SK-N-SH (cell line): Measurements from ENCODE around the gene ZNF480. TPM values are rescaled to one million over a fixed set of nuclear protein-coding genes. Genes with fewer than 3 reads are reported as not detected.

Experiments used
- CTCF ChIA-PET: fragments of 300-600, 350-600 bp; formaldehyde crosslinking; extraction: SDS; loops from one replicate; lab custom pipeline; 2021; lab: Yijun Ruan, JAX
- POLR2A ChIA-PET: fragments of 350-600 bp; sonication (Branson Sonifier 250); formaldehyde crosslinking; extraction: SDS; loops from one replicate; lab custom pipeline; 2020; ENCODE audit warnings: antibody characterized with exemption, inconsistent platforms; lab: Yijun Ruan, JAX
- DNase-seq: peaks from one replicate; pipeline ENCODE4 v3.0.0; 2012
- H2AFZ ChIP-seq: fragments of 200-600 bp; sonication (generic); 2 replicates; pipeline ENCODE4 v1.8.1; 2016; ENCODE audit warnings: antibody characterized with exemption, mild to moderate bottlenecking, low read depth
- H3F3A ChIP-seq: fragments of 200-600 bp; sonication (generic); replicated peaks from 2 replicates; pipeline ENCODE3; 2016; ENCODE audit warnings: antibody characterized with exemption, mild to moderate bottlenecking; ENCODE audit not compliant: insufficient read depth
- H3K27ac ChIP-seq, 2 experiments: fragments of 200-500 bp in 1 of 2; fragments of 200-600 bp in 1 of 2; sonication (Bioruptor generic) in 1 of 2; sonication (generic), shearing (Covaris generic) in 1 of 2; 2 replicates each; pipeline versions ENCODE4 v1.5.1 to v1.6.1; 2014 to 2016; ENCODE audit warnings: low read depth in 2 of 2, inconsistent platforms in 1 of 2, low read length in 1 of 2, mild to moderate bottlenecking in 1 of 2, mixed read lengths in 1 of 2
- H3K27me3 ChIP-seq: fragments of 200-600 bp; sonication (generic), shearing (Covaris generic); 2 replicates; pipeline ENCODE4 v1.6.1; 2016; ENCODE audit warnings: mixed run types; ENCODE audit not compliant: insufficient read depth
- H3K36me3 ChIP-seq, 2 experiments: fragments of 200-500 bp in 1 of 2; fragments of 200-600 bp in 1 of 2; sonication (Bioruptor generic) in 1 of 2; sonication (generic) in 1 of 2; replicated peaks in 1 of 2; 2 replicates each; pipeline versions ENCODE3 to v1.5.1; 2014 to 2016; ENCODE audit warnings: low read length in 1 of 2, mild to moderate bottlenecking in 1 of 2; ENCODE audit not compliant: insufficient read depth in 2 of 2, control insufficient read depth in 1 of 2
- H3K4me1 ChIP-seq, 2 experiments: fragments of 200-500 bp in 1 of 2; fragments of 200-600 bp in 1 of 2; sonication (Bioruptor generic) in 1 of 2; sonication (generic), shearing (Covaris generic) in 1 of 2; 2 replicates each; pipeline versions ENCODE4 v1.5.1 to v1.6.1; 2014 to 2016; ENCODE audit warnings: low read depth in 1 of 2, low read length in 1 of 2, mixed run types in 1 of 2; ENCODE audit not compliant: insufficient read depth in 2 of 2, control insufficient read depth in 1 of 2
- H3K4me2 ChIP-seq: fragments of 200-600 bp; sonication (generic), shearing (Covaris generic); 2 replicates; pipeline ENCODE4 v1.6.1; 2017; ENCODE audit warnings: mixed run types
- H3K4me3 ChIP-seq, 2 experiments: fragments of 200-500 bp in 1 of 2; fragments of 200-600 bp in 1 of 2; sonication (Bioruptor generic) in 1 of 2; sonication (generic), shearing (Covaris generic) in 1 of 2; 2 replicates each; pipeline versions ENCODE4 v1.5.1 to v1.8.1; 2014 to 2016; ENCODE audit warnings: low read depth in 2 of 2, inconsistent platforms in 1 of 2, low read length in 1 of 2, mild to moderate bottlenecking in 1 of 2, mixed read lengths in 1 of 2, moderate library complexity in 1 of 2
- H3K79me2 ChIP-seq: fragments of 200-600 bp; sonication (generic); 2 replicates; pipeline ENCODE4 v1.8.1; 2017; ENCODE audit warnings: mild to moderate bottlenecking; ENCODE audit not compliant: insufficient read depth
- H3K9ac ChIP-seq: fragments of 200-600 bp; sonication (generic); 2 replicates; pipeline ENCODE4 v1.6.1; 2017; ENCODE audit warnings: mixed run types
- H3K9me2 ChIP-seq: fragments of 200-600 bp; sonication (generic); 2 replicates; pipeline ENCODE4 v1.6.1; 2017; ENCODE audit warnings: mixed run types
- H3K9me3 ChIP-seq: fragments of 200-600 bp; sonication (generic); 2 replicates; pipeline ENCODE4 v1.6.1; 2017; ENCODE audit warnings: mixed run types, mild to moderate bottlenecking, moderate library complexity
- H4K20me1 ChIP-seq: fragments of 200-600 bp; sonication (generic); 2 replicates; pipeline ENCODE4 v1.6.1; 2017; ENCODE audit warnings: mild to moderate bottlenecking, mixed run types; ENCODE audit not compliant: insufficient read depth
- CHD2 ChIP-seq: fragments of 150-350 bp; IDR thresholded peaks from 2 replicates; pipeline ENCODE4 v1.6.1; 2018; ENCODE audit warnings: low read length; ENCODE audit not compliant: partially characterized antibody
- ELF1 ChIP-seq: IDR thresholded peaks from 2 replicates; pipeline ENCODE4 v1.4.0; 2012
- EP300 ChIP-seq, 2 experiments: IDR thresholded peaks; 2 replicates each; pipeline versions ENCODE4 v1.4.0 to v1.6.1; 2012; ENCODE audit warnings: borderline replicate concordance in 1 of 2, low read depth in 1 of 2, low read length in 1 of 2
- EZH2phosphoT487 ChIP-seq: fragments of 200-600 bp; sonication (generic); IDR thresholded peaks from 2 replicates; pipeline ENCODE4 v1.6.1; 2017; ENCODE audit warnings: low read depth, mixed run types, mild to moderate bottlenecking, antibody characterized with exemption, moderate library complexity, borderline replicate concordance
- FOXJ3 ChIP-seq: sonication (generic); formaldehyde crosslinking; IDR thresholded peaks from 2 replicates; pipeline ENCODE4 v1.5.1; 2020; ENCODE audit warnings: mild to moderate bottlenecking, missing genetic modification reagents
- GABPA ChIP-seq: IDR thresholded peaks from 2 replicates; pipeline ENCODE4 v1.4.0; 2012; ENCODE audit warnings: low read depth, mild to moderate bottlenecking
- GATA2 ChIP-seq: sonication (generic); formaldehyde crosslinking; IDR thresholded peaks from 2 replicates; pipeline ENCODE4 v1.5.0; 2020; ENCODE audit warnings: mild to moderate bottlenecking, missing genetic modification reagents
- MEF2A ChIP-seq: IDR thresholded peaks from 2 replicates; pipeline ENCODE4 v1.4.0; 2012; ENCODE audit warnings: low read depth, borderline replicate concordance
- POLR2AphosphoS5 ChIP-seq: IDR thresholded peaks from 2 replicates; pipeline ENCODE4 v1.6.1; 2012; ENCODE audit warnings: low read depth, low read length
- RFX5 ChIP-seq: IDR thresholded peaks from 2 replicates; pipeline ENCODE4 v1.6.1; 2012; ENCODE audit warnings: mild to moderate bottlenecking, improper control_type of control experiment, low read length
- SIN3A ChIP-seq: IDR thresholded peaks from 2 replicates; pipeline ENCODE4 v1.6.1; 2012; ENCODE audit warnings: low read depth, mild to moderate bottlenecking, low read length, moderate library complexity, borderline replicate concordance
- TAF1 ChIP-seq: IDR thresholded peaks from 2 replicates; pipeline ENCODE4 v1.6.1; 2012; ENCODE audit warnings: low read depth, mild to moderate bottlenecking, low read length, moderate library complexity, borderline replicate concordance
- TCF12 ChIP-seq: IDR thresholded peaks from 2 replicates; pipeline ENCODE4 v1.4.0; 2012
- TEAD4 ChIP-seq: IDR thresholded peaks from 2 replicates; pipeline ENCODE4 v1.4.0; 2012; ENCODE audit warnings: mild to moderate bottlenecking, borderline replicate concordance; ENCODE audit not compliant: insufficient read depth
- YY1 ChIP-seq: IDR thresholded peaks from 2 replicates; pipeline ENCODE4 v1.4.0; 2012; ENCODE audit warnings: low read depth, mild to moderate bottlenecking
- WGBS: methylation state at CpG from one replicate; pipeline ENCODE4 v1.1.6; 2017; ENCODE audit warnings: low lambda C conversion rate; 5-methylcytosine and 5-hydroxymethylcytosine counted together
- polyA plus RNA-seq, 3 experiments: library from polyadenylated mRNA; depleted of rRNA; stranded (reverse); fragments of >200 nt; gene quantifications; 2 replicates each; pipeline ENCODE4 v1.2.3, GENCODE V29; 2012
- TF ChIP-seq, protein P1 (sequence below): fragments of 150-350 bp; IDR thresholded peaks from 2 replicates; pipeline ENCODE4 v1.6.1; 2017; ENCODE audit warnings: antibody characterized with exemption, low read length, low read depth, borderline replicate concordance
- TF ChIP-seq, protein P2 (sequence below): fragments of 200-600 bp; sonication (generic); IDR thresholded peaks from 2 replicates; pipeline ENCODE4 v1.6.1; 2017; ENCODE audit warnings: antibody characterized with exemption, mild to moderate bottlenecking, moderate library complexity
- TF ChIP-seq, protein P3 (sequence below): IDR thresholded peaks from 2 replicates; pipeline ENCODE4 v1.6.1; 2012; ENCODE audit warnings: mild to moderate bottlenecking, low read depth, low read length, moderate library complexity

ZNF480 gene
- polyA plus RNA-seq, 1 of the 3 experiments (the other 2 are of a cell fraction), result 10.9 TPM

GRCh38 chr19:52345162-52345561 is 48.2 kb downstream of the ZNF480 start:
- 57% methylated on average over 6 of the region's 6 CpGs for WGBS
- POLR2A ChIA-PET, result interaction anchor here (1.4 kb wide), 1 partner anchor 9 kb away, joined by 3 read pairs; the partner anchor contains the start of gene ZNF610
- H3K79me2 ChIP-seq, result no peaks in the 10 kb centered on the region
- H3K27ac ChIP-seq, result no peak overlapping the region
- TF ChIP-seq CHD2 (no peak), SIN3A (no peak), POLR2AphosphoS5 (no peak), TCF12 (no peak), GABPA (no peak), EP300 (IDR thresholded peaks at IDR 0.05; ENCODE audit: borderline replicate concordance in 1 of 2, low read depth in 1 of 2, low read length in 1 of 2) (no peak), ELF1 (no peak), EZH2phosphoT487 (no peak), TAF1 (no peak), FOXJ3 (CRISPR knock-in tag) (no peak), YY1 (no peak), TEAD4 (no peak), MEF2A (no peak), GATA2 (CRISPR knock-in tag) (no peak)
- TF ChIP-seq, protein P1, sequence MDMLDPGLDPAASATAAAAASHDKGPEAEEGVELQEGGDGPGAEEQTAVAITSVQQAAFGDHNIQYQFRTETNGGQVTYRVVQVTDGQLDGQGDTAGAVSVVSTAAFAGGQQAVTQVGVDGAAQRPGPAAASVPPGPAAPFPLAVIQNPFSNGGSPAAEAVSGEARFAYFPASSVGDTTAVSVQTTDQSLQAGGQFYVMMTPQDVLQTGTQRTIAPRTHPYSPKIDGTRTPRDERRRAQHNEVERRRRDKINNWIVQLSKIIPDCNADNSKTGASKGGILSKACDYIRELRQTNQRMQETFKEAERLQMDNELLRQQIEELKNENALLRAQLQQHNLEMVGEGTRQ, result no peak
- TF ChIP-seq, protein P2, sequence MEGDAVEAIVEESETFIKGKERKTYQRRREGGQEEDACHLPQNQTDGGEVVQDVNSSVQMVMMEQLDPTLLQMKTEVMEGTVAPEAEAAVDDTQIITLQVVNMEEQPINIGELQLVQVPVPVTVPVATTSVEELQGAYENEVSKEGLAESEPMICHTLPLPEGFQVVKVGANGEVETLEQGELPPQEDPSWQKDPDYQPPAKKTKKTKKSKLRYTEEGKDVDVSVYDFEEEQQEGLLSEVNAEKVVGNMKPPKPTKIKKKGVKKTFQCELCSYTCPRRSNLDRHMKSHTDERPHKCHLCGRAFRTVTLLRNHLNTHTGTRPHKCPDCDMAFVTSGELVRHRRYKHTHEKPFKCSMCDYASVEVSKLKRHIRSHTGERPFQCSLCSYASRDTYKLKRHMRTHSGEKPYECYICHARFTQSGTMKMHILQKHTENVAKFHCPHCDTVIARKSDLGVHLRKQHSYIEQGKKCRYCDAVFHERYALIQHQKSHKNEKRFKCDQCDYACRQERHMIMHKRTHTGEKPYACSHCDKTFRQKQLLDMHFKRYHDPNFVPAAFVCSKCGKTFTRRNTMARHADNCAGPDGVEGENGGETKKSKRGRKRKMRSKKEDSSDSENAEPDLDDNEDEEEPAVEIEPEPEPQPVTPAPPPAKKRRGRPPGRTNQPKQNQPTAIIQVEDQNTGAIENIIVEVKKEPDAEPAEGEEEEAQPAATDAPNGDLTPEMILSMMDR, result no peak
- peaks cover 0 to 17% of the 10 kb centered on the region in 2 experiments for H3K36me3 ChIP-seq
- H3K4me1 ChIP-seq, result no peaks in the 10 kb centered on the region
- DNase-seq, result no peak
- H3K9ac ChIP-seq, result no peak overlapping the region
- no peaks in the 10 kb centered on the region for H3K27me3 ChIP-seq
- H3K9me2 ChIP-seq, result no peaks in the 10 kb centered on the region
- CTCF ChIA-PET, result no interaction called here
- H3F3A ChIP-seq, result no peaks in the 10 kb centered on the region
- H4K20me1 ChIP-seq, result no peaks in the 10 kb centered on the region
- no peaks in the 10 kb centered on the region for H3K9me3 ChIP-seq
- no peak overlapping the region for H3K4me3 ChIP-seq
- no peak overlapping the region for H3K4me2 ChIP-seq
- H2AFZ ChIP-seq, result no peak overlapping the region

DNA sequence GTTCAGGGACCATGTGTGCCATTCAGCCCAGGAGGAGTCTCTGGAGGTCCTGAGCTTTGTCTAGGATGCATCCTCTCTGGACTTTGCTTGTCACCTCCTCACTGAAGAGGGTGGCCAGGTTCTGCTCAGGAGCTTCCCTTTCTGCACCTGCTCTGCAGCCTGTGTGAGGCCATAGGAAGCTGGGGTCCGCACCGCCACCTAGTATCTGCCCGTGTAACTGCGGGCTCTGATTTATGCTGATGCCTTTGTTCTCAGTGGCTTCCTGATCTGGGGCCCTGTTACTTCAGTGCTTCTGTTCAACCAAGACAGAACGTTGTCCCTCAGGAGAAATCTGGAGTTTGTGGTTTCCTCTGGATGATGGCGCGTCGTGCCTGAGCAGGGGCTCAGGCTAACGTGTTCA is 54.5 kb downstream of the ZNF480 start:
- Histone ChIP-seq H3K9me2 (no peaks in the 10 kb centered on the region), H3K27ac (no peak overlapping the region), H3K4me1 (no peaks in the 10 kb centered on the region), H3K79me2 (no peaks in the 10 kb centered on the region), H3K4me3 (no peak overlapping the region), H3K4me2 (no peak overlapping the region), H4K20me1 (no peaks in the 10 kb centered on the region), H3K36me3 (peaks cover 14 to 37% of the 10 kb centered on the region in 2 experiments), H3K27me3 (no peaks in the 10 kb centered on the region), H3K9me3 (no peaks in the 10 kb centered on the region), H3K9ac (no peak overlapping the region), H2AFZ (no peak overlapping the region), H3F3A (no peaks in the 10 kb centered on the region)
- 74% methylated on average over 8 of the region's 9 CpGs for WGBS
- peak; percentile 34 for DNase-seq
- POLR2A ChIA-PET, result no interaction called here
- TF ChIP-seq ELF1 (no peak), YY1 (no peak), SIN3A (no peak), FOXJ3 (CRISPR knock-in tag) (no peak), RFX5 (no peak), TEAD4 (no peak), POLR2AphosphoS5 (no peak)
- TF ChIP-seq, protein P3, sequence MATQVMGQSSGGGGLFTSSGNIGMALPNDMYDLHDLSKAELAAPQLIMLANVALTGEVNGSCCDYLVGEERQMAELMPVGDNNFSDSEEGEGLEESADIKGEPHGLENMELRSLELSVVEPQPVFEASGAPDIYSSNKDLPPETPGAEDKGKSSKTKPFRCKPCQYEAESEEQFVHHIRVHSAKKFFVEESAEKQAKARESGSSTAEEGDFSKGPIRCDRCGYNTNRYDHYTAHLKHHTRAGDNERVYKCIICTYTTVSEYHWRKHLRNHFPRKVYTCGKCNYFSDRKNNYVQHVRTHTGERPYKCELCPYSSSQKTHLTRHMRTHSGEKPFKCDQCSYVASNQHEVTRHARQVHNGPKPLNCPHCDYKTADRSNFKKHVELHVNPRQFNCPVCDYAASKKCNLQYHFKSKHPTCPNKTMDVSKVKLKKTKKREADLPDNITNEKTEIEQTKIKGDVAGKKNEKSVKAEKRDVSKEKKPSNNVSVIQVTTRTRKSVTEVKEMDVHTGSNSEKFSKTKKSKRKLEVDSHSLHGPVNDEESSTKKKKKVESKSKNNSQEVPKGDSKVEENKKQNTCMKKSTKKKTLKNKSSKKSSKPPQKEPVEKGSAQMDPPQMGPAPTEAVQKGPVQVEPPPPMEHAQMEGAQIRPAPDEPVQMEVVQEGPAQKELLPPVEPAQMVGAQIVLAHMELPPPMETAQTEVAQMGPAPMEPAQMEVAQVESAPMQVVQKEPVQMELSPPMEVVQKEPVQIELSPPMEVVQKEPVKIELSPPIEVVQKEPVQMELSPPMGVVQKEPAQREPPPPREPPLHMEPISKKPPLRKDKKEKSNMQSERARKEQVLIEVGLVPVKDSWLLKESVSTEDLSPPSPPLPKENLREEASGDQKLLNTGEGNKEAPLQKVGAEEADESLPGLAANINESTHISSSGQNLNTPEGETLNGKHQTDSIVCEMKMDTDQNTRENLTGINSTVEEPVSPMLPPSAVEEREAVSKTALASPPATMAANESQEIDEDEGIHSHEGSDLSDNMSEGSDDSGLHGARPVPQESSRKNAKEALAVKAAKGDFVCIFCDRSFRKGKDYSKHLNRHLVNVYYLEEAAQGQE, result no peak
- CTCF ChIA-PET, result interaction anchor here (0.9 kb wide), 1 partner anchor 395 kb away, joined by 3 read pairs; no protein-coding TSS in a partner anchor
